Retina (tissue), 1 donor: ENCODE data around the gene LAMTOR1.

Experiments
- DNase-seq: peaks from one replicate; pipeline ENCODE4 v3.0.0-alpha.2; 2016

LAMTOR1 gene

DNA sequence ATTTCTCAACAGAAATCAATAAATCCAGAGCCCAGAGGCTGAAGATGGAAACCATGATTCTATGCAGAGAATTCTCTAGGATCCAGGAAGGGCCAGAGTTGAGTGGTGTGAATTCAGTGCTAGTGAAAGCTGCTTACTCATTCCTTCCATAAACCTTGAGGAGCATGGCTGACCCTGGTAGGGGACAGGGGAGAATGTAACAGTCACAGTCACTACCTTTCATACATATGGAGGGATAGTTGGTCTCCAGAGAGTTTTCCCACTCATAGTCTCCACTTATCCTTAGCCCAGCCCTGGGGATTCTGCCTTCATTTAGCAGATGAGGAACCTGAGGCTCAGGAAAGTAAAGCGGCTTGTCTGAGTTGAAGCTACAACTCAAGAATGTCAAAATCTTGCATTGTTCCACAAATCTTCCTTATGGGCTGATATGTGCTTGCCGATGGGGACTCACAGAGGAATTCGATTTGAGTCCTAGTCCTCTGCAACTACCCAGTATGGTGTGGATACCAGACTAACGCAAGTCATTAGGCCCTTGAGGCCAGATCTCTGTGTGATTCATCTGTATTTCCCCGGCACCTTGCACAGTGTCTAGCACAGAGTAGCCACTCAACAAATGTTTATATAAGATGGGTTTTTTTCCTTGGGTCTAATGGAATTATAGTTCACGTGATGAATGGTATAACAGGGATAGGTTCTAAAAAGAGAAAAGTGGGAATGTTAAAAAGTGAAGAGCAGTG lies 13.1 kb upstream of the LAMTOR1 start:
- DNase-seq = no peak

DNA sequence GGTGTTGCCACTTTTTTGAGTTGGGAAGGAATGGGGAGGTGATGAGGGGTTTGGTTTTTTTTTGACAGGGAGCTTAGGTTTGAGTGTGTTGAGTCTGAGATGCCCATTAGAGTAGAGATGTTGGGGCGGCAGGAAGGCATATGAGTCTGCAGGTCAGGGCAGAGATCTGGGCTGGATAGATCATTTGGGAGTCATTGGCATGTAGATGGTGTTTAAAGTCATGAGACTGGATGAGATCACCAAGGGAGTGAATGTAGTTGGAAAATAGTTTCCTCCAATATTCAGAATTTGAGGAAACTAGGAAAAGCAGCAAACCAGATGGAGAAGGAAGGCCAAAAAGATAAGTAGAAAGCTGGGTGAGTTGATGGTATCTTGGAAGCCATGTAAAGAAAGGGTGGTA lies 11.5 kb upstream of the LAMTOR1 start:
- no peak for DNase-seq

DNA sequence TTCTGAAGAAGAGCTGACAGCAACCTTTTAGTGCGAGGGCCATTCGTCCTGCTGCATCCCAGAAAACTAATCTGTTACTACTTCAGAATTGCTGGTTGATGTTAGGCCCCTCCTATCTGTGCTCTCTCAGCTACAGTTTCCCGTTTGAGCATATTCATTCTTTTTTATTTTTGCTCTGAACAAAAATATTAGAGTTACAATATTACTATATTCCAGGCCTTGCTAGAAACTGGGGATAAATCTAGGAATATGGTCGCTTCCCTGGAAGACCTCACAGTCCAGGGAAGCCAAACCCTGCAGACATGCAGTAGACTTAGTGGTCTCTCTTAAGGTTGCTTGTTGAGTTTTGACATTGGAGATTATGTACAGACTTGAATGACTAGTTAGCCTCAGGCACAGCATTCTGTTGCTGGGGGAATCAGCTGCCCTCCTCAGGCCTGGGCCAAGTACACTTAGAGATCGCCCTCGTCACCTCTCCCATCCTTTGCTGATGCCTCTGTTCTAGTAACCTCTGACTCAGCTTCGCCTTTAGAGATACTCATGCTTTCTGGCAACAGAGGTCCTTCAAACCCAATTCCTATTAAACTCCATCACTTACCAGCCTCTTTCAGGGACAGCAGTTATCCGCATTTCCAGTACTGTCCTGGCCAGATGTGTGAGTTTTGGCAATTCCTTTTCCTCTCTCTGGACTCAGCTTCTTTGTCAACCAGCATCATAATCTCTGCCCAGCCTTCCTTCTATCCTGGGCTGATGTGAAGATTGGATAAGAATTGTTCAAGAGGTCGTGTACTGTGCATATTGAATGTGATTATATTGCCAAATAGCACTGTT lies 10.1 kb upstream of the LAMTOR1 start:
- DNase-seq = no peak

DNA sequence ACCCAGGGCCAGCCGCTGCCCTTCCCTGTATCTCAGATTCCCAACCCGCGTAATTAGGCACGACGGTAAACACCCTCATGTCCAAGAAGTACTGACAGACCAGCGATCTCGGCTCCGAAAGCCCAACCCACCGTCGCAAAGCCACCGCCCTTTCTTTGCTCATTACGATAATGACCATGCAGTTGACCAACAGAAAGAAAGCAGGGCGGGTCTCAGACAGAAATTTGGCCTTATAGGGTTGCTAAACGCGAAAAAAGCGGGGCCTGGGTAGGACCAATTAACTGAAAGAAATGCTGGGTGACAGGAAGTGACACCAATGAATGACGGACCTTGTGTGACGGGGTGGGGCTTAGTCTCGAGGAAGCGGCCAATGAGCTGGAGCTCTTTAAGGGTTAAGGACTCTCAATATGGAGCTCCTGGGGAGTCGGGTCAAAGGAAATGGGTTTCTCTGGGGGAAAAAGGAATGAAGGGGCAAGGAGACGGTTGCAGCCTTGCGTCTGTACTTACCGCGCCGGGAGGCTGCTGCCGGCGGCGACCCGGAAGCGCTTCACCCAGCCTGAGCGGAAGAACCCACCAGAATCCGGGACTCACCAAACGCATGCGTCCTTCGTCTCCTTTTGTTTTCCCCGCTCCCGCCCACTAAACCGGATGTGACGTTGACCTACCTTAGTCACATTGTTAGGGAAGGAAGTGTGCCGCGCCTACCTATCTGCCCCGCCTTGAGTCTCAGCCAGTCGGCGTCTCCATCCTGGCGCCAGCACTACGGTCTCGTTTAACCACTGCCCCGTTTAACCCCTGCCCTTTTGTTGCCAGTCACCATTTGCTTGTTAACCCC lies 9.3 kb upstream of the LAMTOR1 start, which contains the start of gene ANAPC15:
Gene ANAPC15, minus strand, starts transcription at position 553 of the 835 bp plus-strand sequence. CDS start 1,419 bp downstream, outside the sequence.
- peak; percentile 100 for DNase-seq

DNA sequence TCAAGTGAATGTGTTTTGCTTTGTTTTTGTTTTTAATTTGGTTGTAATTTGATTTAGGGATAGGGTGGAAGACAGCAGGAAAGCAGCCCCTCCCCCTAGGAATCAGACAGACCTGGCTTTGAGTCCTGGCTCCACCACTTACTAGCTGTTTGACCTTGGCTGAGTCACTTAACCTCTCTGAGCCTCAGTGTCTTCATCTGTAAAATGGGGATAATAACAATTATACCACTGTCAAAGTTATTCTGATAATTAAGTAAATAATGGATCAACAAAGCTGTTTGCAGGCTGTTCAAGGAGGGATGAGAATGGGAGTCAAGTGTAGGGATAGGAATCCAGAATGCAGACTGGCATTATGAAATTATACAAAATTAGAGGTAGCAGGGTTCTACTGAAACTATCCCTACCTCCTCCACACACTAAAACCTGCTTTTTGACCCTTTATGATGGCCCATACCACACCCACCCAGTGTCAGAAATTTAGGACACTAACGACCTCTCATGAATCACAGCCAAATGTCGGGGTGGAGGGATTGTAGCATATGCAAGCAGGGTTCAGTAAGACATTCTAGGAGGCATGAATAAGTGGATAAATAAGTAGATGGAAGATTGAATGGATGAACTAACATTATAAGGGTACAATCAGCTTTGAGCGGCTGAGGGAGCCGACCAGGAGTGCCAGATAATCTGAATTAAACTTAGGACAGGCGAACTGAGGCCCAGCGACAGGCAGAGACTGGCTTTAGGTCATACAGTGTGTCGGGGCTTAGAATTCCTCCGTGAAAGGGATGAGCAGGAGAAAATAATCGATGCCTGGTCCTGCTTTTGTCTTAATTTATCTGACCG lies 8.4 kb upstream of the LAMTOR1 start:
- peak; percentile 4 for DNase-seq

DNA sequence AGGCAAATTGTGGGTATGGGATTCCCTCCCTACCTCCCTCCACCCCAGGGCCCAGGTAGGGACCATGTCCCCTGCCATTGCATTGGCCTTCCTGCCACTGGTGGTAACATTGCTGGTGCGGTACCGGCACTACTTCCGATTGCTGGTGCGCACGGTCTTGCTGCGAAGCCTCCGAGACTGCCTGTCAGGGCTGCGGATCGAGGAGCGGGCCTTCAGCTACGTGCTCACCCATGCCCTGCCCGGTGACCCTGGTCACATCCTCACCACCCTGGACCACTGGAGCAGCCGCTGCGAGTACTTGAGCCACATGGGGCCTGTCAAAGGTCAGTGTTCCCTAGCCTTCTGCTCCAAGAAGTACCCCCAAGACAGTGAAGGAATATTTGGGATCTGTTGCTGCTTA lies 2.8 kb upstream of the LAMTOR1 start, which contains the start of gene TOMT:
Gene TOMT, plus strand, starts transcription at position 37 of the 400 bp plus-strand sequence. Its CDS starts 28 bp downstream, at position 65.
- DNase-seq = no peak

DNA sequence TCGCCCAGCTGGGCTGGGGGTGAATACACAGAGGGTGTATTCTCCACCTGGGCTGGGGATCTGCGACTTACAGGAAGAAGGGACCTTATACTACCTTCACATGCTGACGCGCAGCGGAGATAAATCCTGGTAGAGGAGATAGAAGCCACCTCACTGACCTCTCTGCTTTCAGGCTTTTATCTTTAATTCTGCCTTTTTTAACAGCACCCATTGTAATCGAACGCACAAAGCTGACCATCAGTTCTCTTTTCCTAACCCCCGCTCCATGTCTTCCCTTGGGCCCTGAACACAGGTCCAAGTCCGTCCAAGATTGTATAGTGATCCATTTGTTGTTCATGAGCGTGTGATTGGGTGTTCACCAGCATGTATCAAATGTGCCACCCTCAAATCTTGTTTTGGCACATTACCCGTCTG lies 664 bp upstream of the LAMTOR1 start:
- no peak for DNase-seq

DNA sequence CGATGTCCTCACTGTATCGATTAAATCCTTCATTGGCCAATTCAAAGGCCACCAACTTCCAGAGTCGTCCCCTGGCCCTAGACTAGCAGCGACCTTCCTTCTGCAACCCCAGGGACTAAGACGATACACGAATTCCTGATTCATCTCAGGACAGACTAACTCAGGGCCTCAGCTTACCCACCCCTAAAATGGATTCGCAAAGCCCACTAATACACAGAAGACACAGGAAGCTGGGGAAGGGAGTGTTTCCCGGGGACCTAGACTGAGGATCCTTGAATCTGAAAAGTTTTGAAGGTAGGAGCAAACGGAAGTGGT lies 509 bp downstream of the LAMTOR1 start:
- DNase-seq = no peak

DNA sequence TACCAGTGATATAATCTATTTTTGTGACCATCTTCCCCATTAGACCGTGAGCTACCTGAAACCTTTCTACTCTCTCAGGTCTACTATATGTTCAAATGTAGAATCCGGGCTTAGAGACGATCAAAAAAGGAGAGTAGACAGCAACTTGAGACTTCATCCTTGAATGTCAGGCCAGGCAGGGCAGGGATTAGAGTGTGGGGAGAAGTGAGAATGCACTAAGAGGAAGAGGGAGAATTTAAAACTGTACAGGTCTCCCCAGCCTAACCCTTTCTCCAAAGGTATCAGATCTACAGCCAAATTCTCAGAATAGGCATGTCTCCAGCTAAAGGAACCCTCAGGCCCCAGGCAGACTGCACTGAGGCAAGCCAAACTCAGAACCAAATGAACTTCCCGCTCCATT lies 935 bp downstream of the LAMTOR1 start:
- DNase-seq = no peak

DNA sequence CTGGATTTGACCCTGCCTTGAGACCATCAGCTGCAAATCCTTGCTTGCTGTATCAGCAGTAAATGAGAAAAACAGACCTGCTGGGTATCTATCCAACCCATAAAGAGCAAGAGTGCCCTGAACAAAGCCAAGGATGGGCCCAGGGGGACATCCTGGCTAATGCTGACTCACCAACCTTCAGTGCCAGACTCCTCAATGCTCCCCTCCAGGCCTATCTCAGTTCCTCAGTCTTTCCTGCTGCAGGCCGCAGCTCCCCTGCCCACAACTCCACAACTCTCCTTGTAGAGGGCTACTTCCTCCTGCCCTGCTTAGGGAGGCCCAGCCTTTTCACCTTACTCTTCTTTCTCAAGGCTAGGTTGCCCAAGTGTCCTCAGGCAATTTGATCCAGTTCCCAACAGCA lies 2.6 kb downstream of the LAMTOR1 start:
- DNase-seq = no peak

DNA sequence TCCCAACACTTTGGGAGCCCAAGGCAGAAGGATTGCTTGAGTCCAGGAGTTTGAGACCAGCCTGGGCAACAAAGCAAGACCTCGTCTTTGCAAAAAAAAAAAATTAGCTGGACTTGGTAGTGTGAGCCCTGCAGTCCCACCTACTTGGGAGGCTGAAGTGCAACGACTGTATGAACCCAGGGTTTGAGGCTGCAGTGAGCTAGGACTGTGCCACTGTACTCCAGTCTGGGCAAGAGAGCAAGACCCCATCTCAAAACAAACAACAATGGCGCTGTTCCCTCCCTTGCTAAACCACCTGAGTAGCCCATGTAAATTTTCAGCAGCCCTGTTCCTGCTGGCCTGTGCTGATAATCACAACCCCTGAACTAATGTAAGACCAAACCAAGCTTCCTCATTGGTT lies 3.1 kb downstream of the LAMTOR1 start:
- no peak for DNase-seq

DNA sequence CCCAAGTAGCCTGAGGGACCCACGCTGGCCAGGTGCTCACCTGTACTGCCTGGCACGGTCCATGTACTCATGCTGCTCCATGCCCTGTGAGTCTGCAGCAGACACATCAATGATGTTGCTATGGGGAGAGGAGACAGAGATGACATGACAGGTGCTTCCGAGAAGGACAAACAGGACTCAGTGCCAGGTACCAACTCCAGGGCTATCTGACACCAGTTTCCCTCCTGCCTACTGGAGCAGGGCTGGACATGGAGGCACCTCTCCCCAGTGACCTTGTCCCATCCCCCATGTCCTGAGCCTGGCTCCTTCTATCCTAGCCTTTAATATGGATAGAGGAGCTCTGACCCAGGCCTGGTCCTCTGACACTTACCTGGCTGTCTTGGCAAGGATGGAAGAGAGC lies 4.4 kb downstream of the LAMTOR1 start:
- DNase-seq = no peak

DNA sequence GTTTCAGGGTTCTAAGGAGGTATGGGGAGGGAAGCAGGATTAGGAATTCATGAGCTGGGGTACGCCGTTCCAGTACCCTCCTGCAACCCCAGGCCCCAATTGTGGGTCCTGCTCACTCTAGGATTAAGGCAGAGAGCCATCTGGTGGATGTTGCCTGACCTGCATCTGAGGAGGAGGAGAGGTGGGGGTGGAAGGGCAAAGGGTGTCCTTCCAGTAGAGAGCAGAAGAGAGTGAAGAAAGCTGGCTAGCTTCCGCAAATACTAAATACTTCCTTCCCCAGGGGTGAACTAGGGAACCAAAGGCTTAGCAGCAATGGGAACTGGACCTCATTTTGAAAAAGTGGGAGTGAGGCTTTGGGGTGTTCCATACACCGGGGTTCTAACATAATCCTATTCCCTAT lies 11.8 kb downstream of the LAMTOR1 start:
- peak; percentile 64 for DNase-seq

DNA sequence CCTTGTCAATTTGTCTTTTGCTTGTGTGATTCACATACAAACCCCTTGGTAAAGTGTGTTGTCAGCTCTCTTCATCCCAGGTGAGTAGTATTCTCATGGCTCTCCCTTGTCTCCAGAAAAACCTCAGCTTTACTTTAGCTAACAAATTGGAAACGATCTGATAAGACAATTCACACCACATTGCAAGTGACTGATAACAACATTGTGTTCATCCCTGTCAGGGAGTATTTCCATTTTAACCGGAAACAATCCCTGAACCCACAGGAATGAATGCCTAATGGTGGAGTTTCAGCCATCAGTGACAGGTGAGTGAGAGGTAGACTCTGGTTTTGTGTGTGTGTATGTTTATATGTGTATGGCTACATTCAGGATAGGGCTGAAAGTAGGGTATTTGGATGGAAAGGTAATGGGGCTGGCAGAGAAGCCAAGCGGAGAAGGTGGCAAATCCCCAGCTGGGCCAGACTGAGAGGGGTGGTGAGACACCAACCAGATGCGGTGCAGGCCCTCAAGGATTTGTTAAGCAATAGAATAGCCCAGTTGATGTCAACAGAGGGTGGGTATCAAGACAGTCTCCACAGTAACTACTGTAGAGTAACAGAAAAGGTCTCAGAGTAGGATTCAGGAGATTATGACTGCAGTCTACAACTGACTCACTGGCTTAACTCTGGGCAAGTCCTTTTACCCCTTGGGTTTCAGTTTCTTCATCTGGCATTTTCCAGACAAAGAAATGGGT lies 14.9 kb downstream of the LAMTOR1 start:
- DNase-seq = no peak

DNA sequence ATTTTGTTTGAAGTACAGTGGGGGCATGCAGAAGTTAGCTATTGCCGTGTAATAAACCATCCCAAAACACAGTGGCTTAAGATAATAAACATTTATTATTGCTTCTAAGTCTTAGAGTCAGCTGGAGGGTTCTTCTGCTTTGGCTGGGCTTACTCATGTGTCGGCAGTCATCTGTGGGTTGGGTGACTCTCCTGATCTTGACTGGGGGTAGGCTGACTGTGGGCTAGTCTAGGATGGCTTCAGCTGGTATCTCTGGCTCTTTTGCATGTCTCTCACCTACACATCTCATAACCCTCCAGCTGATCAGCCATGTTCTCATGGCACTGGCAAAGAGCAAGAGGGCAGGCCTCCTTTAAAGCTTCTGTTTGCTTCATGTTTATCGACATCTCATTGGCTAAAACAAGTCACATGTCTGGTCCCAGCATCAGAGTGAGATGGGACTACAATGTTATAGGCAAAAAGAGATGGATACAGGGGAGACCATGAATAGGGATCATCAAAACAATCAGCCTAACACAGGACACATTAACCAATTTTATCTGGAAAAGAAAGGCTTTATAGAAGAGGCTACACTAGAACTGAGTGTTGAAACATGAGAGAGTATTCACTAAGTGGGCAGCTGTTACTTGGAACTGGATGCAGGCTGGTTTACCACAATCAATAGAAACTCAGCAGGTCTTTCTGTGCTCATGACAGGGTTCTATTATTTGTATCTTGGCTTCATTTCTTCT lies 17.3 kb downstream of the LAMTOR1 start:
- DNase-seq = no peak

DNA sequence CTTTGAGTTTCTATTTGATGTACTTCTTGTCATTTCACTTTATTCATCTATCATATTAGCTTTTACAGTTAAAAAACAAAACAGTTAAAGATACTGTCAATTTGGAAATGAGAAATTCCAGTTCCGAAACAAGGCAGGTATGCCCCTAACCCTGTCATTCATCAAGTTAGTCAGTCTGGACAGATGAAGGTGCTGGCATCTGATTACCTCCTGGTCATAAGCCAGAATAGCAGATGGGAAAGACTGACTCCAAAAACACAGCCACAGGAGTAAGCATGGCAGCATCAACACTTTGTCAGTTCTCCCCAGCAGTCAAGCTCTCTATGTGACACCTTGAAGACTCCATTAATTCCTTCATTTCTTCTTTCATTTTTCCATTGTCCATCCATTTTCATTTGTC lies 18.1 kb downstream of the LAMTOR1 start:
- no peak for DNase-seq

DNA sequence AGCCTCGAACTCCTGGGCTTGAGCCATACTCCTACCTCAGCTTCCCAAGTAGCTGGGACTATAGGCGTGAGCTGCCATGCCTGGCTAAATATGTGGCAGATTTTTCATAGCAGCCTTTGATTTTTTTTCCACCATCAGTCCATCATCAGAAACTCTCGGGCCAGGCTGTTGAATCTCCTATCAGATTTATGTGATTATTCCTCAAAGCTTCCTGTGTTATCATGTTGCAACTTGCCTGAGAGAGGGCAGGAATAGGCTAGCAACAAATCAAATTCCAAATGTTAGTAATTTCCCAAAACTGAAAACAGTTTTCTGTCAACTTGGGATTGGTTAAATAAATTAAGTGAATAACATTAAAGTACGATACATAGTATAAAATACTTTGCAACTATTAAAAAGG lies 19.0 kb downstream of the LAMTOR1 start:
- no peak for DNase-seq

DNA sequence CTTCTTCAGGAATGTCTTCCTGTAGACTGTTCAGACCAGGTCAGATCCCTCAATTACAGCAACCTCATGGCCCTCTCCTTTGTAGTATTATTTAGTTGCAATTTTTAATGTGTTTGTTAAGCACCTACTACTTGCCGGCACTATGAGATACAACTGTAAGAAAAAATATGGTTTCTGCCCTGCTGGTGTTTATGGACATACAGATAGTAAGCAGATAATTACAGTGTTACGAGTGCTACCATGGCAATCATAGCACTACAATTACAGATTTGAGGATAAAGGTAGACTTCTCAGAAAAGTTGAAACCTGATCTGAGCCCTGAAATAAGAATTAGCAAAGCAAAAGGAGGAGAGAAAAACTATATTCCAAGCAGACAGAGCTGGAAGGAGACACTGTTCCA lies 19.7 kb downstream of the LAMTOR1 start:
- no peak for DNase-seq

DNA sequence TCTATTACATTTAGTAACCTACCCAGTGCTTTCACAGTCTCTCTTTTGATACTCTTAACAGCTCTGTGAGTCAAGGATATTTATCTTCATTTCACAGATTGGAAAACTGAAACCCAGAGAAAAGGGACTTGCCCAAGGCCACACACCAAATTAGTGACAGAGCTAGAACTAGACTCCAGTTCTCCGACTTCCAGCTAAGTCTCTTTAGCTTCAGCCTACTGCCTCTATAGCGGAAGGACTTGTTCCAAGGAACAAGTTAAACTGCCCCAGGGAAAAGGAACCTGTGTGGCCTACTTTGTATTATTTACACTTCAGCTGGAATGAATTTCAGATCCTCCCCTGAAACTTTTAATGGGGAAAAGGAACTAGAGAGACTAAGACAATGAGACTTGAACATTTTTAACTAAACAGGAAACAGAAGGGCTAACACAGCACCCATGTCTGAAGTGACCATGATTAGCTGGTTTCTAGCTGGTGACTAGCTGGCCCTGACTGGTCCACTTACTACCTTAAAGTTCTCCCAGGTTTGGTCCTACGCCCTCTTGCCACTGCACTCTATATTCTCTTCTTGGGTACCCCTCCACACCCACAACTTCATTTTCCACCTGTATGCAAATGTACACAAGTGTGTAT lies 21.2 kb downstream of the LAMTOR1 start:
- no peak for DNase-seq

DNA sequence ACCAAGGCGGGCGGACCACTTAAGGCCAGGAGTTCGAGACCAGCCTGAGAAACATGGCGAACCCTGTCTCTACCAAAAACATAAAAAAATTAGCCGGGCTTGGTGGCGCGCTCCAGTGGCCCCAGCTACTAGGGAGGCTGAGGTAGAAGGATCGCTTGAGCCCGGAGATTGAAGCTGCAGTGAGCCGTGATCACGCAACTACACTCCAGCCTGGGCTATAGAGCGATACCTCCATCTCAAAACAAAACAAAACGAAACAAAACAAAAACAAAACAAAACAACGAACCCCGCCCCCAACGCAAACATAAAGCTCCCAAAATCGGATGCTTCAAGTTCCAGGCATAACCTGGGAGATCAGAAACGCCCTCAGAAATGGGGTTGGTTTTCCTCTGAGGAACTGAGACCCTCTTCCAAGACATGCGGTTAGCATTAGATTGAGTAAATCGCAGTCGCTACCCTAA lies 21.9 kb downstream of the LAMTOR1 start:
- no peak for DNase-seq
